Stimulated activated naive CD8-positive, alpha-beta T cell treated with anti-CD3 and anti-CD28 coated beads, Interleukin-15, Interleukin-2, amounts not matched to agents 100 ng/mL and 50 ng/mL, for 24 hours (primary cell): ENCODE data around the gene TTC8.
"Not testable (repeated sequence)": the region's sequence is repeated elsewhere in the genome, so short reads cannot be mapped to it uniquely, and the experiment has no call there.

Experiments used
- H3K27ac Mint-ChIP-seq: one replicate; pipeline ENCODE4 v1.8.0; 2021; ENCODE audit warnings: mild to moderate bottlenecking, mixed read lengths
- H3K27me3 Mint-ChIP-seq: one replicate; pipeline ENCODE4 v1.8.0; 2021; ENCODE audit warnings: mixed read lengths
- H3K36me3 Mint-ChIP-seq: one replicate; pipeline ENCODE4 v1.8.0; 2021; ENCODE audit warnings: low read depth, mixed read lengths
- H3K4me1 Mint-ChIP-seq: one replicate; pipeline ENCODE4 v1.8.0; 2021; ENCODE audit warnings: low read depth, mixed read lengths
- H3K4me3 Mint-ChIP-seq: one replicate; pipeline ENCODE4 v1.8.0; 2021; ENCODE audit warnings: mild to moderate bottlenecking, mixed read lengths
- H3K9me3 Mint-ChIP-seq: one replicate; pipeline ENCODE4 v1.8.0; 2021; ENCODE audit warnings: mixed read lengths

TTC8 gene

DNA sequence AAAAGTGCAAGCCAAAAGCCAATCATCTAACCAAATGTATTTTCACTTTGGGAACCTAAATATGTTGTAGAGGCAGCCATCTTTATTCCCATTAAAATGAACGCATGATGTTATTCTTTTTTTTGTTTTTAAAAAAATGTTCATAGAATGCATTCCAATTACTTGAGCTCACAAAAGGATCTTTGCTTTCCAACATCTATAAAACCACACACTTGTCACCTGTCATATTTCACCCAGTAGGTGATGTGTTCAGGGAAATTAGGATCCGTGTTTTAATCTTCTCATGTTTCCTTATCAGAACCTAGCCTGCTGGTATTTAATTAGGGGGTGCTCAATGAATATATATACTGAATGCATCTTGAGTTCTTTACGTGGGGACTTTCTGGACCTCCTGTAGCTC is 13.6 kb downstream of the TTC8 start:
- Mint-ChIP-seq H3K4me1 (no peaks in the 10 kb centered on the region), H3K4me3 (no peak overlapping the region), H3K36me3 (no peaks in the 10 kb centered on the region), H3K27me3 (peaks cover 10% of the 10 kb centered on the region), H3K9me3 (no peaks in the 10 kb centered on the region), H3K27ac (no peak overlapping the region)

GRCh38 chr14:88840926-88841325 is 16.5 kb downstream of the TTC8 start:
- Mint-ChIP-seq H3K27ac (no peak overlapping the region), H3K4me3 (no peak overlapping the region), H3K9me3 (no peaks in the 10 kb centered on the region), H3K27me3 (peaks cover 5% of the 10 kb centered on the region), H3K4me1 (no peaks in the 10 kb centered on the region), H3K36me3 (no peaks in the 10 kb centered on the region)

- peaks cover 5% of the 10 kb centered on the region for H3K27me3 Mint-ChIP-seq
- no peaks in the 10 kb centered on the region for H3K9me3 Mint-ChIP-seq
- H3K4me1 Mint-ChIP-seq: no peaks in the 10 kb centered on the region
- no peak overlapping the region for H3K27ac Mint-ChIP-seq
- no peaks in the 10 kb centered on the region for H3K36me3 Mint-ChIP-seq
- no peak overlapping the region for H3K4me3 Mint-ChIP-seq
Measured at GRCh38 chr14:88841741-88842140, 17.3 kb downstream of the TTC8 start.

GRCh38 chr14:88842414-88842813 is 18.0 kb downstream of the TTC8 start:
- no peaks in the 10 kb centered on the region for H3K4me1 Mint-ChIP-seq
- no peaks in the 10 kb centered on the region for H3K9me3 Mint-ChIP-seq
- no peak overlapping the region for H3K27ac Mint-ChIP-seq
- no peaks in the 10 kb centered on the region for H3K27me3 Mint-ChIP-seq
- H3K36me3 Mint-ChIP-seq: no peaks in the 10 kb centered on the region
- no peak overlapping the region for H3K4me3 Mint-ChIP-seq

GRCh38 chr14:88844980-88845491 is 20.6 kb downstream of the TTC8 start:
- Mint-ChIP-seq H3K36me3 (no peaks in the 10 kb centered on the region), H3K27ac (no peak overlapping the region), H3K4me1 (no peaks in the 10 kb centered on the region), H3K4me3 (no peak overlapping the region), H3K27me3 (no peaks in the 10 kb centered on the region), H3K9me3 (no peaks in the 10 kb centered on the region)

DNA sequence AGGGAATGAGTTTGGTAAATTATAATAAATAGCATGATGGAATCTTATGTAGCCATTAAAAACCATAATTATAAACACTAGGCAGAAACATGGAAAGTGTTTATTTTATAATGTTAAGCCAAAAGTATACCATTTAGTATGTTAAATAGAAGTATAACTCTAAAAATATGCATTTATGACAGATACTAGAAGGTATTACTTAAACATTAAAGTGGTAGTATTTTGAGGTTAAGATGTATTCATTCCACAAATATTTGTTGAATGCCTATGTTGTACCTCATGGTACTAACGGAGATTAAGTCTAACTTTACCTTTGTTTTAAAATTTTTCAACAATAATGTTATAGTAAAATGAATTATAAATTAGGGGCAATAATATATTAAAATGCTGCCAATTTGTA is 24.1 kb downstream of the TTC8 start:
- H3K9me3 Mint-ChIP-seq: no peaks in the 10 kb centered on the region
- H3K4me1 Mint-ChIP-seq: no peaks in the 10 kb centered on the region
- H3K36me3 Mint-ChIP-seq: no peaks in the 10 kb centered on the region
- no peaks in the 10 kb centered on the region for H3K27me3 Mint-ChIP-seq
- H3K4me3 Mint-ChIP-seq: no peak overlapping the region
- no peak overlapping the region for H3K27ac Mint-ChIP-seq

DNA sequence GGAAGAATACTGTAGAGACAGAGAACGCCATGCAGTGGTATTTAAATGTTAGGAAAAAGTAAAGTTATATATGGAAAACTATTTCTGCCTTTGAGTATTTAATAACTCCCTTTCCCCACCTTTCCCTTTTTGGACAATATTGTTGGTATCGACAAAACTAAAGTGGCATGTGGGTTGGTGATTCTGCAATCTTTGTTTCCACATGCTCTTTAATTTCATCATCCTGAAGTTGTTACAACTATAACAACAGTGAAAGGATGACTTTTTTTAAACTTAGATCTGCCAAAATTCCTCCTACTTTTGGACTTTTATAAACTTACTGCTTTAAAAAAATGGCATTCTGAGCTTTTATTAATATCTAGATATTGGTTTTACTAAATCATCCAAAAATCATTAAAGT is 25.3 kb downstream of the TTC8 start:
- Mint-ChIP-seq H3K27ac (no peak overlapping the region), H3K36me3 (no peaks in the 10 kb centered on the region), H3K9me3 (no peaks in the 10 kb centered on the region), H3K4me3 (no peak overlapping the region), H3K4me1 (no peaks in the 10 kb centered on the region), H3K27me3 (no peaks in the 10 kb centered on the region)

- no peaks in the 10 kb centered on the region for H3K36me3 Mint-ChIP-seq
- no peaks in the 10 kb centered on the region for H3K27me3 Mint-ChIP-seq
- no peaks in the 10 kb centered on the region for H3K4me1 Mint-ChIP-seq
- no peak overlapping the region for H3K27ac Mint-ChIP-seq
- no peak overlapping the region for H3K4me3 Mint-ChIP-seq
- no peaks in the 10 kb centered on the region for H3K9me3 Mint-ChIP-seq
Measured at GRCh38 chr14:88851587-88851986, 27.1 kb downstream of the TTC8 start.

- Mint-ChIP-seq H3K27me3 (no peaks in the 10 kb centered on the region), H3K9me3 (no peaks in the 10 kb centered on the region), H3K4me1 (no peaks in the 10 kb centered on the region), H3K4me3 (no peak overlapping the region), H3K27ac (no peak overlapping the region), H3K36me3 (no peaks in the 10 kb centered on the region)
Measured at GRCh38 chr14:88852632-88853031, 28.2 kb downstream of the TTC8 start.

DNA sequence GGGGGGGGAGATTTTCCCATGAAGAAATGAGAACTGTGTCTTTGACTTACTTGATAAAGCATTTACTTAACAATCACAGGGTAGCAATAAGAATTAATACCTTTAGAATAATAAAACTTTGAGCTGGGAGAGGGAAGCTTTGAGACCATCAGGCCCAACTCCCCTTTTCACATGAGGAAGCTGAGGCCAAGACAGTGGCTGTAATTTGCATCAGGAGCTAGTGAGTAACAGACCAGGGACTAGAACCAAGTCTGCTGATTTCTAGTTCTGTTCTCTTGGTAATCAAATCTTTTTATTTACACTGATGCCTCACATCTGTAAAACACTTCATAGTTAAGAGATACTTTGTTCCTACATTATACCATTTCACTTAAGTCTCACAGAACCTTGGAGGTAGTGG is 28.7 kb downstream of the TTC8 start:
- H3K27me3 Mint-ChIP-seq: no peaks in the 10 kb centered on the region
- H3K9me3 Mint-ChIP-seq: no peaks in the 10 kb centered on the region
- H3K36me3 Mint-ChIP-seq: no peaks in the 10 kb centered on the region
- no peak overlapping the region for H3K4me3 Mint-ChIP-seq
- no peak overlapping the region for H3K27ac Mint-ChIP-seq
- no peaks in the 10 kb centered on the region for H3K4me1 Mint-ChIP-seq

DNA sequence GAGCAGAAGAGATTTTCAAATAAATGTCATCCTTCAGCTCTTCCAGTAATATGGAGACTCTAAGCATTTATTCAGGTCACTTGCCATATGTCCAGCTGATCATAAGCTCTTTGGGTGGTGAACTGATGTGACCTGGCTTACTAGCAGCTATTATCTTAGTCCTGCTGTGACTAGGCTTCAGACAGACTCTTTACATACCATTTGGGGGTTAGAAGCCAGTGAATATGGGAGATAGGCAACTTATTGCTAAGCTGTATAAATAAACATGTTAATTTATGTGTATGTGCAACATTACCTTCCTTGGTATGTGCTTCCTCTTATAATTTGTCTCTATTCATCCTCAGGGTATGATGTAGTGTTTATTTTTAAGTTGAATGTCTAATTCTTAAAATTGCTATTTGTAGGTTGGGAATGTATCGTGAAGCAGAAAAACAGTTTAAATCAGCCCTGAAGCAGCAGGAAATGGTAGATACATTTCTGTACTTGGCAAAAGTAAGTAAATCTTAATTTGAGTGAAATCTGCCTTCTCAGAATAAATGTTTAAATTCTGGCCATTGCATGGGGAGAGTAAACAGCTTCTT is 32.4 kb downstream of the TTC8 start:
- H3K27me3 Mint-ChIP-seq: no peaks in the 10 kb centered on the region
- H3K36me3 Mint-ChIP-seq: peaks cover 6% of the 10 kb centered on the region
- no peaks in the 10 kb centered on the region for H3K4me1 Mint-ChIP-seq
- no peak overlapping the region for H3K27ac Mint-ChIP-seq
- peaks cover 4% of the 10 kb centered on the region for H3K9me3 Mint-ChIP-seq
- no peak overlapping the region for H3K4me3 Mint-ChIP-seq

DNA sequence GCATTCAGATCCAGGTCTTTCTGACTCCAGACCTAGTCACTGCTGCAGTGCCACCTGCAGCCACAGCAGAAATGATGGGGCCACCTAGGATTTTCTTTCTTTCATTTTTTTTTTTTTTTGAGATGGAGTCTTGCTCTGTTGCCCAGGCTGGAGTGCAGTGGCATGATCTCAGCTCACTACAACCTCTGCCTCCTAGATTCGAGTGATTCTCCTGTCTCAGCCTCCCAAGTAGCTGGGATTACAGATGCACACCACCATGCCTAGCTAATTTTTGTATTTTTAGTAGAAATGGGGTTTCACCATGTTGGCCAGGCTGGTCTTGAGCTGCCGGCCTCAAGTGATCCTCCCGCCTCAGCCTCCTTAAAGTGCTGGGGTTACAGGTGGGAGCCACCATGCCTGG is 33.4 kb downstream of the TTC8 start:
- not testable (repeated sequence) for H3K27me3 Mint-ChIP-seq, H3K27ac Mint-ChIP-seq, H3K9me3 Mint-ChIP-seq, H3K4me1 Mint-ChIP-seq, H3K4me3 Mint-ChIP-seq, H3K36me3 Mint-ChIP-seq

DNA sequence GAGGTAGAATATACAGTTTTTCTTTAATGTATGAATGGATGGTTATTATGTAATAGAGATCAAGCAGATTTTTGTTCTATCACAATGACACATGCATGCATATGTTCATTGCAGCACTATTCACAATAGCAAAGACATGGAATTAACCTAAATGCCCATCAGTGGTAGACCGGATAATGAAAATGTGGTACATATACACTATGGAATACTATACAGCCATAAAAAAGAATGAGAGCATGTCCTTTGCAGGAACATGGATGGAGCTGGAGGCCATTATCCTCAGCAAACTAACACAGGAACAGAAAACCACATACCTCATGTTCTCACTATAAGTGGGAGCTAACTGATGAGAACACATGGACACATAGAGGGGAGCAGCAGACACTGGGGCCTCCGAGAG is 34.7 kb downstream of the TTC8 start:
- not testable (repeated sequence) for H3K4me3 Mint-ChIP-seq, H3K27ac Mint-ChIP-seq, H3K36me3 Mint-ChIP-seq, H3K27me3 Mint-ChIP-seq, H3K4me1 Mint-ChIP-seq, H3K9me3 Mint-ChIP-seq

GRCh38 chr14:88863167-88863566 is 38.7 kb downstream of the TTC8 start:
- Mint-ChIP-seq H3K36me3 (peaks cover 9% of the 10 kb centered on the region), H3K4me1 (no peaks in the 10 kb centered on the region), H3K9me3 (peaks cover 4% of the 10 kb centered on the region), H3K27ac (no peak overlapping the region), H3K27me3 (no peaks in the 10 kb centered on the region), H3K4me3 (no peak overlapping the region)

- H3K27me3 Mint-ChIP-seq: no peaks in the 10 kb centered on the region
- no peaks in the 10 kb centered on the region for H3K4me1 Mint-ChIP-seq
- H3K36me3 Mint-ChIP-seq: peaks cover 6% of the 10 kb centered on the region
- no peak overlapping the region for H3K4me3 Mint-ChIP-seq
- H3K9me3 Mint-ChIP-seq: peaks cover 2% of the 10 kb centered on the region
- no peak overlapping the region for H3K27ac Mint-ChIP-seq
Measured at GRCh38 chr14:88864198-88864597, 39.7 kb downstream of the TTC8 start.

DNA sequence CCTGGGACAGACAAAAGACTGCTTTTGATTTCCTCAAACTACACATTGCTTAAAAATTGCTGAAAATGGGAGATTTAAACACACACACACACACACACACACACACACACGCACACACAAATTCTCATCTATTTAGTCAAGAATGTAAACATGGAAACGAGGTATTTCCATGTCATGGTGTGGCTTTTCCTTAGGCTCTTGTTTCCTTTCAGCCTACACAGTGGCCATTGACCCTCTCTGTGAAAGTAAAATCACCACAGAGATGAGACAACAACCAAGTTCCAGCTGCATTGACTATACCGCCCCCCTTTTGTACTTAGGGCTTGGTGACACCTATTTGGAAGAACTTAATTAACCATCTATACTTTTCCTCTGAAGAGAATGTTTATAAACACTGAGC is 41.9 kb downstream of the TTC8 start:
- no peak overlapping the region for H3K27ac Mint-ChIP-seq
- H3K36me3 Mint-ChIP-seq: peaks cover 8% of the 10 kb centered on the region
- H3K4me3 Mint-ChIP-seq: no peak overlapping the region
- H3K27me3 Mint-ChIP-seq: no peaks in the 10 kb centered on the region
- H3K9me3 Mint-ChIP-seq: no peaks in the 10 kb centered on the region
- no peaks in the 10 kb centered on the region for H3K4me1 Mint-ChIP-seq
